Glutamatergic neuron (in vitro differentiated cells): ENCODE data around the gene EPS8. TPM values are rescaled to one million over a fixed set of nuclear protein-coding genes. Genes with fewer than 3 reads are reported as not detected.

Experiments
- DNase-seq: peaks from one replicate; pipeline ENCODE4 v3.0.0; 2022
- H3K27ac Mint-ChIP-seq: one replicate; pipeline ENCODE4 v1.8.0; 2020; ENCODE audit warnings: mild to moderate bottlenecking, mixed read lengths, inconsistent platforms; ENCODE audit not compliant: unreplicated experiment
- H3K27me3 Mint-ChIP-seq: one replicate; pipeline ENCODE4 v1.8.0; 2020; ENCODE audit warnings: mild to moderate bottlenecking, moderate library complexity, mixed read lengths, inconsistent platforms; ENCODE audit not compliant: unreplicated experiment
- H3K36me3 Mint-ChIP-seq: one replicate; pipeline ENCODE4 v1.8.0; 2020; ENCODE audit warnings: mild to moderate bottlenecking, mixed read lengths, inconsistent platforms; ENCODE audit not compliant: unreplicated experiment
- H3K4me1 Mint-ChIP-seq: one replicate; pipeline ENCODE4 v1.8.0; 2020; ENCODE audit warnings: mild to moderate bottlenecking, low read depth, mixed read lengths, inconsistent platforms; ENCODE audit not compliant: unreplicated experiment
- H3K4me3 Mint-ChIP-seq: one replicate; pipeline ENCODE4 v1.8.0; 2020; ENCODE audit warnings: mild to moderate bottlenecking, mixed read lengths, inconsistent platforms; ENCODE audit not compliant: unreplicated experiment
- H3K9me3 Mint-ChIP-seq: one replicate; pipeline ENCODE4 v1.8.0; 2020; ENCODE audit warnings: mild to moderate bottlenecking, moderate library complexity, mixed read lengths, inconsistent platforms; ENCODE audit not compliant: unreplicated experiment
- CTCF ChIP-seq: fragments of 200-600 bp; sonication (generic); IDR thresholded peaks from one replicate; pipeline ENCODE4 v1.5.0; 2021; ENCODE audit not compliant: partially characterized antibody, unreplicated experiment
- total RNA-seq: library from RNA; stranded (reverse); fragmentation: NEBNext Ultra II Directional; extraction: Animal tissue kit (Norgen Biotek cat#: 25700); gene quantifications from one replicate; pipeline ENCODE4 v1.2.1, GENCODE V29; 2021; ENCODE audit not compliant: unreplicated experiment

EPS8 gene
- total RNA-seq, 1 donor from 2014 or later, result 4.3 TPM

- Mint-ChIP-seq H3K27me3 (no peaks in the 10 kb centered on the region), H3K27ac (no peak overlapping the region), H3K9me3 (no peaks in the 10 kb centered on the region), H3K4me1 (no peaks in the 10 kb centered on the region), H3K36me3 (no peaks in the 10 kb centered on the region), H3K4me3 (no peak overlapping the region)
- TF ChIP-seq CTCF, result no peak
- DNase-seq, result no peak
Observed at GRCh38 chr12:15722951-15723350, 66.2 kb downstream of the EPS8 start.

GRCh38 chr12:15721316-15722115 is 67.7 kb downstream of the EPS8 start:
- no peaks in the 10 kb centered on the region for H3K9me3 Mint-ChIP-seq
- no peak overlapping the region for H3K4me3 Mint-ChIP-seq
- H3K27me3 Mint-ChIP-seq, result no peaks in the 10 kb centered on the region
- no peak for TF ChIP-seq CTCF
- no peak for DNase-seq
- H3K36me3 Mint-ChIP-seq, result no peaks in the 10 kb centered on the region
- H3K27ac Mint-ChIP-seq, result no peak overlapping the region
- no peaks in the 10 kb centered on the region for H3K4me1 Mint-ChIP-seq

GRCh38 chr12:15720295-15720694 is 68.9 kb downstream of the EPS8 start:
- no peaks in the 10 kb centered on the region for H3K36me3 Mint-ChIP-seq
- no peak for DNase-seq
- H3K27ac Mint-ChIP-seq, result no peak overlapping the region
- H3K27me3 Mint-ChIP-seq, result no peaks in the 10 kb centered on the region
- no peak overlapping the region for H3K4me3 Mint-ChIP-seq
- no peak for TF ChIP-seq CTCF
- H3K9me3 Mint-ChIP-seq, result no peaks in the 10 kb centered on the region
- no peaks in the 10 kb centered on the region for H3K4me1 Mint-ChIP-seq

GRCh38 chr12:15719230-15719629 is 70.0 kb downstream of the EPS8 start:
- Mint-ChIP-seq H3K27ac (no peak overlapping the region), H3K9me3 (peaks cover 1% of the 10 kb centered on the region), H3K27me3 (no peaks in the 10 kb centered on the region), H3K36me3 (no peaks in the 10 kb centered on the region), H3K4me1 (no peaks in the 10 kb centered on the region), H3K4me3 (no peak overlapping the region)
- DNase-seq, result no peak
- no peak for TF ChIP-seq CTCF

- no peak overlapping the region for H3K27ac Mint-ChIP-seq
- no peaks in the 10 kb centered on the region for H3K27me3 Mint-ChIP-seq
- H3K4me1 Mint-ChIP-seq, result no peaks in the 10 kb centered on the region
- peaks cover 1% of the 10 kb centered on the region for H3K9me3 Mint-ChIP-seq
- no peak for TF ChIP-seq CTCF
- no peaks in the 10 kb centered on the region for H3K36me3 Mint-ChIP-seq
- no peak for DNase-seq
- no peak overlapping the region for H3K4me3 Mint-ChIP-seq
Observed at GRCh38 chr12:15717940-15718567, 71.1 kb downstream of the EPS8 start.
